CD14-positive monocyte (primary cell): Measurements from ENCODE around the gene MYL11. TPM values are rescaled to one million over a fixed set of nuclear protein-coding genes. Genes with fewer than 3 reads are reported as not detected.

ENCODE experiments used
- DNase-seq, 3 donors: peaks; one replicate each; pipeline ENCODE4 v3.0.0-alpha.2; 2011 to 2022
- H2AFZ ChIP-seq: 2 replicates; pipeline ENCODE4 v1.6.0; 2012; ENCODE audit warnings: mild to moderate bottlenecking, low read depth, low read length, inconsistent platforms; ENCODE audit not compliant: insufficient read depth, poor library complexity, severe bottlenecking
- H3K27ac ChIP-seq, 2 donors: 1 replicate in 1 of 2; 2 replicates in 1 of 2; pipeline ENCODE4 v1.5.1; 2012 to 2013; ENCODE audit warnings: low read length in 2 of 2, control low read depth in 1 of 2, inconsistent platforms in 1 of 2, low read depth in 1 of 2, mild to moderate bottlenecking in 1 of 2
- H3K27me3 ChIP-seq, 2 donors: one replicate each; pipeline versions ENCODE4 v1.6.0 to v1.6.1; 2011 to 2013; ENCODE audit warnings: low read length in 2 of 2; ENCODE audit not compliant: control insufficient read depth in 2 of 2, insufficient read depth in 2 of 2
- H3K36me3 ChIP-seq, 2 donors: replicated peaks in 1 of 2; 1 replicate in 1 of 2; 2 replicates in 1 of 2; pipeline versions ENCODE4 v1.5.1 to v1.6.1; 2012 to 2013; ENCODE audit warnings: low read length in 2 of 2, control low read depth in 1 of 2, inconsistent platforms in 1 of 2, mild to moderate bottlenecking in 1 of 2; ENCODE audit not compliant: insufficient read depth in 2 of 2, control insufficient read depth in 1 of 2
- H3K4me1 ChIP-seq, 2 donors: 1 replicate in 1 of 2; 2 replicates in 1 of 2; pipeline versions ENCODE4 v1.5.1 to v1.6.1; 2012 to 2013; ENCODE audit warnings: low read length in 2 of 2, control low read depth in 1 of 2, inconsistent platforms in 1 of 2, mild to moderate bottlenecking in 1 of 2, moderate library complexity in 1 of 2; ENCODE audit not compliant: insufficient read depth in 2 of 2, control insufficient read depth in 1 of 2
- H3K4me2 ChIP-seq: replicated peaks from 2 replicates; pipeline ENCODE3; 2012; ENCODE audit warnings: low read length, moderate library complexity, mild to moderate bottlenecking; ENCODE audit not compliant: poor library complexity, severe bottlenecking; ENCODE audit errors: extremely low read depth
- H3K4me3 ChIP-seq, 3 experiments: fragments of 200-600 bp in 1 of 3; sonication (generic) in 1 of 3; replicated peaks in 1 of 3; 1 replicate in 2 of 3; 2 replicates in 1 of 3; pipeline ENCODE4 v1.5.1; 2011 to 2013; ENCODE audit warnings: low read length in 3 of 3, mild to moderate bottlenecking in 3 of 3, control low read depth in 2 of 3, low read depth in 2 of 3, inconsistent platforms in 1 of 3, moderate library complexity in 1 of 3
- H3K79me2 ChIP-seq: 2 replicates; pipeline ENCODE4 v1.6.0; 2012; ENCODE audit warnings: mild to moderate bottlenecking, control low read depth, inconsistent platforms, low read length, moderate library complexity; ENCODE audit not compliant: insufficient read depth
- H3K9ac ChIP-seq: 2 replicates; pipeline ENCODE4 v1.6.0; 2017; ENCODE audit warnings: low read length, mild to moderate bottlenecking; ENCODE audit not compliant: insufficient read depth, poor library complexity, severe bottlenecking
- H3K9me3 ChIP-seq, 2 donors: replicated peaks in 1 of 2; 1 replicate in 1 of 2; 2 replicates in 1 of 2; pipeline versions ENCODE4 v1.5.1 to v1.6.1; 2012 to 2013; ENCODE audit warnings: low read length in 2 of 2, control low read depth in 1 of 2; ENCODE audit not compliant: control insufficient read depth in 1 of 2, insufficient read depth in 1 of 2
- H4K20me1 ChIP-seq: 2 replicates; pipeline ENCODE4 v1.6.0; 2012; ENCODE audit warnings: mild to moderate bottlenecking, low read length, control low read depth, moderate library complexity; ENCODE audit not compliant: insufficient read depth
- H3K27ac Mint-ChIP-seq, 7 donors: one replicate each; pipeline ENCODE4 v1.8.0; 2020; ENCODE audit warnings: mild to moderate bottlenecking in 7 of 7, mixed read lengths in 7 of 7, moderate library complexity in 6 of 7, inconsistent platforms in 2 of 7
- H3K27me3 Mint-ChIP-seq, 3 donors: one replicate each; pipeline ENCODE4 v1.8.0; 2021 to 2022; ENCODE audit warnings: low read depth in 3 of 3, mild to moderate bottlenecking in 3 of 3, mixed read lengths in 3 of 3, moderate library complexity in 3 of 3, inconsistent platforms in 1 of 3
- H3K36me3 Mint-ChIP-seq, 2 donors: one replicate each; pipeline ENCODE4 v1.8.0; 2020; ENCODE audit warnings: mixed read lengths in 2 of 2, inconsistent platforms in 1 of 2, mild to moderate bottlenecking in 1 of 2
- H3K4me1 Mint-ChIP-seq: one replicate; pipeline ENCODE4 v1.8.0; 2020; ENCODE audit warnings: mild to moderate bottlenecking, mixed read lengths
- H3K4me3 Mint-ChIP-seq, 2 donors: one replicate each; pipeline ENCODE4 v1.8.0; 2020; ENCODE audit warnings: mild to moderate bottlenecking in 2 of 2, mixed read lengths in 2 of 2, moderate library complexity in 1 of 2
- H3K9me3 Mint-ChIP-seq, 7 donors: one replicate each; pipeline ENCODE4 v1.8.0; 2020 to 2022; ENCODE audit warnings: mixed read lengths in 7 of 7, mild to moderate bottlenecking in 6 of 7, moderate library complexity in 6 of 7, inconsistent platforms in 2 of 7
- WGBS: methylation state at CpG from one replicate; pipeline ENCODE4 v1.1.5; 2013; ENCODE audit warnings: missing lambda C conversion rate; ENCODE audit not compliant: insufficient coverage; 5-methylcytosine and 5-hydroxymethylcytosine counted together
- intact Hi-C, 2 donors: fragments of 100-400 bp; cut with micrococcal nuclease; formaldehyde crosslinking; loops; one replicate each; pipeline versions ENCODE4 v1.15.0 to v1.15.1; 2023
- polyA plus RNA-seq, 3 donors: library from polyadenylated mRNA; depleted of rRNA in 1 of 3; unstranded in 2 of 3; stranded (reverse) in 1 of 3; fragments of 300-500 nt in 2 of 3; fragments of >200 nt in 1 of 3; fragmentation: Illumina TruSeq in 2 of 3; gene quantifications; 1 replicate in 2 of 3; 2 replicates in 1 of 3; pipeline ENCODE4 v1.2.3, GENCODE V29; 2012 to 2021
- TF ChIP-seq, protein P1 (sequence below): fragments of 200-600 bp; IDR thresholded peaks from one replicate; pipeline ENCODE4 v1.8.0; 2022; ENCODE audit warnings: antibody characterized with exemption, mild to moderate bottlenecking

MYL11 gene
- polyA plus RNA-seq, 3 donors: 1.6 to 1.9 TPM; not detected in 1

DNA sequence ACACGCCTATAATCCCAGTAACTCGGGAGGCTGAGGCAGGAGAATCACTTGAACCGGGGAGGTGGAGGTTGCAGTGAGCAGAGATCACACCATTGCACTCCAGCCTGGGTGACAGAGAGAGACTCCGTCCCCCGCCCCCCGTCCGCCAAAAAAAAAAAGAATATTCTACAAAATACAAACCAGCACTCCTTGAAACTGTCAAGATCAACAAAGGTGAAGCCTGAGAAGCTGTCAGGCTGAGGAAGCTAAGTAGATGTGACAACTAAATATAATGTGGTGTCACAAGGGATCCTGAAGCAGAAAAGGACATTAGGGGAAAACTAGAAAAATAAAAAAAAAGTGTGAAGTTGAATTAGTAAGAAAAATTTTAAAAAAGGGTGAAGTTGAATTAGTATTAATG lies 25.7 kb upstream of the MYL11 start:
- no peak for DNase-seq
- Mint-ChIP-seq H3K4me1 (peaks cover 12% of the 10 kb centered on the region), H3K4me3 (no peak overlapping the region), H3K9me3 (no peaks in the 10 kb centered on the region), H3K27ac (peak overlapping the region in 1 of 7 donors; percentile 14), H3K36me3 (peaks cover 43 to 47% of the 10 kb centered on the region in 2 donors), H3K27me3 (no peaks in the 10 kb centered on the region)
- Histone ChIP-seq H4K20me1 (peaks cover 29% of the 10 kb centered on the region), H3K9me3 (no peaks in the 10 kb centered on the region), H3K9ac (no peak overlapping the region), H3K27me3 (no peaks in the 10 kb centered on the region), H3K4me3 (no peak overlapping the region), H3K27ac (no peak overlapping the region), H2AFZ (no peak overlapping the region), H3K36me3 (peaks cover 35 to 42% of the 10 kb centered on the region in 2 donors), H3K79me2 (peaks cover 23% of the 10 kb centered on the region), H3K4me2 (no peak overlapping the region), H3K4me1 (peaks cover 3 to 4% of the 10 kb centered on the region in 2 donors)
- TF ChIP-seq, protein P1, sequence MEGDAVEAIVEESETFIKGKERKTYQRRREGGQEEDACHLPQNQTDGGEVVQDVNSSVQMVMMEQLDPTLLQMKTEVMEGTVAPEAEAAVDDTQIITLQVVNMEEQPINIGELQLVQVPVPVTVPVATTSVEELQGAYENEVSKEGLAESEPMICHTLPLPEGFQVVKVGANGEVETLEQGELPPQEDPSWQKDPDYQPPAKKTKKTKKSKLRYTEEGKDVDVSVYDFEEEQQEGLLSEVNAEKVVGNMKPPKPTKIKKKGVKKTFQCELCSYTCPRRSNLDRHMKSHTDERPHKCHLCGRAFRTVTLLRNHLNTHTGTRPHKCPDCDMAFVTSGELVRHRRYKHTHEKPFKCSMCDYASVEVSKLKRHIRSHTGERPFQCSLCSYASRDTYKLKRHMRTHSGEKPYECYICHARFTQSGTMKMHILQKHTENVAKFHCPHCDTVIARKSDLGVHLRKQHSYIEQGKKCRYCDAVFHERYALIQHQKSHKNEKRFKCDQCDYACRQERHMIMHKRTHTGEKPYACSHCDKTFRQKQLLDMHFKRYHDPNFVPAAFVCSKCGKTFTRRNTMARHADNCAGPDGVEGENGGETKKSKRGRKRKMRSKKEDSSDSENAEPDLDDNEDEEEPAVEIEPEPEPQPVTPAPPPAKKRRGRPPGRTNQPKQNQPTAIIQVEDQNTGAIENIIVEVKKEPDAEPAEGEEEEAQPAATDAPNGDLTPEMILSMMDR: no peak
- WGBS: 100% methylated on average over 3 of the region's 7 CpGs
- intact Hi-C loops: no loop called here

DNA sequence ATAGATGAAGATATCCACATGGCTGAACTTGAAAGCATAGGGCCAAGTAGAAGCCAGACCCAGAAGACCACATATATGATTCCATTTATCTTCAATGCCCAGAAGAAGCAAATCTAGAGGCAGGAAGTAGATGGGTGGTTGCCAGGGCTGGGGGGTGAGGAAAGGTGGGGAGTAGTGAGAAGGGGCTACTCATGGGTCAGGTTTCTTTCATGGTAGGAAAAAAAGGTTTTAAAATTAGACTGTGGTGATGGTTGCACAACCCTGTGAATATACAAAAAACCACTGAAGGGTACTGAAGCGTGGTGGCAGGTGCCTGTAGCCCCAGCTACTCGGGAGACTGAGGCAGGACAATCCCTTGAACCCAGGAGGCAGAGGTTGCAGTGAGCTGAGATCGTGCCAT lies 24.9 kb upstream of the MYL11 start:
- Histone ChIP-seq H3K27ac (no peak overlapping the region), H4K20me1 (peaks cover 36% of the 10 kb centered on the region), H3K4me1 (peaks cover 10 to 11% of the 10 kb centered on the region in 2 donors), H3K4me3 (no peak overlapping the region), H3K4me2 (no peak overlapping the region), H2AFZ (no peak overlapping the region), H3K9ac (no peak overlapping the region), H3K9me3 (no peaks in the 10 kb centered on the region), H3K79me2 (peaks cover 31% of the 10 kb centered on the region), H3K36me3 (peaks cover 35 to 42% of the 10 kb centered on the region in 2 donors), H3K27me3 (no peaks in the 10 kb centered on the region)
- WGBS: 24% methylated on average over 3 of the region's 3 CpGs
- Mint-ChIP-seq H3K27ac (peak overlapping the region in 1 of 7 donors; percentile 14), H3K36me3 (peaks cover 43 to 47% of the 10 kb centered on the region in 2 donors), H3K4me3 (no peak overlapping the region), H3K9me3 (no peaks in the 10 kb centered on the region), H3K27me3 (no peaks in the 10 kb centered on the region), H3K4me1 (peaks cover 19% of the 10 kb centered on the region)
- TF ChIP-seq, protein P1: no peak
- intact Hi-C loops: loop anchor here in 1 of 2 donors (10.0 kb wide), 1 partner anchor 55 kb away; the partner anchor contains the start of gene ZNF771
- DNase-seq: no peak
